Left hindlimb (tissue), 1 donor: Measurements from ENCODE around the gene CFAP100.

Source experiments
- DNase-seq: peaks from one replicate; pipeline ENCODE4 v3.0.0-alpha.2; 2018

CFAP100 gene

DNA sequence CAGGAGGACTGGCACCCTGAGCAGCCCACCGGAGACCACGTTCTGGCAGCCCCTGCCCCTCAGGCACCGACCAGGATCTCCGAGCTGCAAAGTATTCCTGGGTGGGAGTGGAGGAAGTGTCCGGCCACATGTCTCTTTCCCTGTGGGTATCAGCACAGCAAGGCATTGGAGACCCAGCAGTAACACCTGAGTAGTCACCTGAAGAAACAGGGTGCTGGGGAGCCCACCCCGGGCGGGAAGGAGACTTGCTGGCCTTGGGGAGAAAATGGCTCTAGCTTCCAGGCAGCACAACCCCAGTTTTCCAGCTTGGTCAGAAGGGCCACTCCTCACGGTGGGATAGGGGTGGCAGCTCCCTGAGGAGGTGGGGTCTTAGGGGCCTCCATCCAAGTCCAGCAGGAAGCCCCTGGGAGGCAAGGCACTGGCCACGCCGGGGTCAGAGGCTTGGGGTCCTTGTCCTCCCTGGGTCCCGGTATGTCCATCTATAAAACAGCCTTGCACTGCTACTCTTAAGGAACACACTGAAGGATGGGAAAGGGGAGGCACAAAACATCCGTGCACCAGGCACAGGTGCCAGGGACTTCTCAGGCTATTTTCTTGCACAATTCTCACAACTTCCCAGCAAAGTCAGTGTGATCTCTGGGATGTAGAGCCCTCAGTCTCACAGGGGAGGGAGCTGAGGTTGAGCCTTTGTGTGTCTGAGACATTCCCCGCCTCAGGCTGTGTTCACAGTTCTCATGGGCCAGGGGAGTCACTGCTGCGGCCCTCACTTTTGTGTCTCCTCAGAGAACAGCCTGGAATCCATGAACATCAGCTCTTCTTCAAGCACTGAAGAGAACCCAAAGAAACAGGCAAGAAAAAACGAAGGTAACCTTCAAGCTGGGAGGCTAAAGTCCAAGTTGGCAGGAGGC lies 11.9 kb downstream of the CFAP100 start:
- no peak for DNase-seq

DNA sequence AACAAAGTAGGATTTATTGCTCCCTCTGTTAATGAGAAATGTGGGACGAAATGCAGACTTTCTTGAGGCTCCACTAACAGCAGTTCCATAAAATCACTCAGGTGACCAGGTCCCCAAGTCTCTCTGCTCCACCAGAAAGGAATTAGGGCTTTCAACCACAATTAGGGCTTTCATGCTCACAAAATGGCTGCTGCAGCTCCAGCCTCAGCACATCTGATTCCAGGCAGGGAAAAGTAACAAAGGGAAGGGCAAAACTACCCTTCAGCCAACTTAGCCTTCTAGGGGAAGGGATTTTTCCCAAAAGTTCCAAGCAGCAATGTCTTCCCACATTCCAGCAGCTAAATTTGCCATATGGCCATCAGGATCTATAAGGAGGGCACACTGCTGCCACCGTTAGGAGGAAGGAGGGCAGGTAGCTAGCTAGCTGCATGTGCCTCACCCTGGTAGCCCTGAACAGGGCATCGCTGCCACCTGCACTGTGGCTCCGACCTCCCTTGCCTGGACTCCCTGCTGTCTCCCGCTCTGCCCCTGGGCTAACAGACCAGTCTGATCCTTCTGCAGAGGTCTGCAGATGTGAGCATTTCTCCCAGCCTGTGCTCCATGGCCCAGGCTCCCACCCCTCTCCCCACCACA lies 12.8 kb downstream of the CFAP100 start:
- DNase-seq: no peak

DNA sequence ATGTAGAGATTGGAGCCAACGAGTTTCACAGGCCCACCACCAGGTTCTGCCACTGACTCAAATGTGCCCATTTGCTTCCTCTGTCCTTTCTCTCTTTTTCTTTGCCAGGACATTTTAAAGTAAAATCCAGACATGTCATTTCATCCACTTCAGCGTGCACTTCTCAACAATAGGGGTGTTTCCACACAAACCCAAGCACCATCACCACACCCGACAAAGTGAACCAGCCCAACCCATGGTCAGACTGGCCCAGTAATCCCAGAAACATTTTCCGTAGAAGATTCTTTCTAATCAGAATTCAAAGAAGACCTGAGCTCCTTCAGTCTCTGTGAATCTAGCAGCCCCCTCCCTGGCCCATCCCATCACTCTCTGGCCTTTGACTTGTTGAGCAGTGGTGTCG lies 13.4 kb downstream of the CFAP100 start:
- no peak for DNase-seq

DNA sequence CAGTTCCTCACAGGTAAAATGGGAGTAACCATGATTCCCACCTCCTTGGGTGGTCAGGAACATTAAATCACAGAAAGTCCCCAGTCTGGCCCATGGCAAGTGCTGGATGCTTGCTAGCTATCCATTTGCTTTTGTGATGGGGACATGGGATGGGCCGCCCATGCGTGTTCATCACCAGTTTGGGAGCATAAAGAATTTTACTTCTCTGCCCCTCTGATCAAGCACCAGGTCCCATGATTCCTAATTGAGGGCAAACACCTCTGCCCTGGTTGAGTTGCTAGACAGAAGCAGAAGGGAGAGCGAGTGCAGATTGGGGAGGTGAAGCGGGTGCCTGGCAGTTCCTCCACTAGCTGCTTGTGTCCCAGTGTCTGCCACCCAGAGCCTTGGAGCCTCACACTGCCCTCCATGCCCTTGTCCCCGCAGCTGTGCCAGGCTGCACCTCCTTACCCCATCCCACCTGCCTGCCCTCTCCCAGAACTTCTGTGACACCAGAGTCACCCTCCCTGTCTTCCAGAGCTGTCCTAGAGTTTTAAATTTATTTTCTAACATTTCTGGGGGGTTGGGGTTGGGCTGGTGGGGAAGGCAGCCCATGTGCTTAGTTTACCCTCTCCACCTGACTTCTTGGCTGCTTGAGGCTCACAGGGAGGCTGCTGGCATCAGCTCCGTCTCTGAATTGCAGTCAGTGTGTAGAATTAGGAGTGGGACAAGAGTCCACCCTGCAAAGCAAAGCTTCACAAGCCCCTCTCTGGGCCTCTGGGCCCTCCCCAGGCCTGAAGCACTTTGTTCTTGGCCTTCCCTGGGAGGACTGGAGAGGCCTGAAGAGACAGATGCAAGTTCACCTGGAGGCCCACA lies 18.4 kb downstream of the CFAP100 start:
- no peak for DNase-seq

DNA sequence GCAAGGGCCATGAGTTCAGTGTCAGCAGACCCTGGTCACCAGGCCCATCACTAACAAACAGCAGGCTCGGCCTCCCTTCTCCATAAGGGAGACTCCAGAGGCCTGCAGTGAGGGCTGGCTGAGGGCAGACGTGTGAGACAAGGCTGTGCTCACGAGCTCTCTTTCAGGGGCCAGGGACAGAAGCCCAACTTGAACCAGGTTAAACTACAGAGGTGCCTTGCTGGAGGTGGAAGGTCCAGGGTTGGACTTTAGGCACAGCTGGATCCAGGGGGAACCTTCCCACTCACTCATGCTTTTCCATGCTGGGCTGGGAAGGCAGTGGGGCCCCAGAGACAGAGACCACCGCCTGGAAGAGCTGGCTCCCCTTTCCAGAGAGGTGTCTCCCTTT lies 19.0 kb downstream of the CFAP100 start:
- DNase-seq: no peak

DNA sequence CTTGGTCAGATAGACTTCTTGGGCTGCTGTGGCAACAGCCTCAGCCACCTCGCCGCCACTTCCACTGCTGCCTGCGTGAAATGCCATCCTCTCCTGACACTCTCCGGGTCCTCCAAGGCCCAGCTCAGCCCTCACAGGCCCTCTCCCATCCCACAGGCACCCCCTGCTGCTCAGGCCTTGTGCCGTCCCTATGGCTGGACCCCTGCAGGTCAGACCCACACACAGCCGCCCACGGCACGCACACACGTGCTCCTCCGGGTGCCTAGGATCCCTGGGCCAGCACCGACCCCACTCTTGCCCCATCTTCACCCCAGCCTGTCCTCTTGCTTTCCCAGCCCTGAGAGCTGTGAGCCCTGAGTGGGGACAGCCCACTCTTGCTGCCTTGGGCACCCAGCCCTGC lies 19.7 kb downstream of the CFAP100 start:
- no peak for DNase-seq

DNA sequence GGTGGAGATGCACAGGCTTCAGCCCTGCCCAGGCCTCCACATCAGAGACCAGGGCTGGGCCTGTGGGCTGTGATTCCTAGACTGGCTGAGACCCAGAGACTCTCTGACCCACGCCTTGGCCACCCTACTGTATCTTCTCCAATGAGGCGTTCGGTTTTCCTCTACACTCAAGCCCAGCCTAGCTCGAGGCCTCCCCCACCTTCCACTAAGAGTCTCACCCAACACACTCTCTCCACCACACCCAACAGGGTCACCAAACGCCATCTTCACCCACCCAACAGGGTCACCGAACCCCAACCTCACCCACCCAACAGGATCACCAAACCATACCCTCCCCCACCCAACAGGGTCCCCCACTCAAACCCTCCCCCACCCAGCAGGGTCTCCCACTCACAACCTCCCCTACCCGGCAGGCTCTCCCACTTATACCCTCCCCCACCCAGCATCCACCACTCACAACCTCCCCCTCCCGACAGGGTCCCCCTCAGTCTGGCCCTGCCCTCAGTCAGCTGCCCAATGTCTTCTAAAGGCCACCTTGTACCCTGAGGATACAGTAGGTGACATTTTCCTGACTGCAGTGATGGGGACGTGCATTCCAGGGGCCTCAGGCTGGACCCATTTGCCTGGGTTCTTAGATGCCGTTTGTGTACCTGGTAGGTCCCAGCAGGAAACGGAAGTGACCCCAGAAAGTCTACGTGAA lies 20.4 kb downstream of the CFAP100 start:
- DNase-seq: no peak

DNA sequence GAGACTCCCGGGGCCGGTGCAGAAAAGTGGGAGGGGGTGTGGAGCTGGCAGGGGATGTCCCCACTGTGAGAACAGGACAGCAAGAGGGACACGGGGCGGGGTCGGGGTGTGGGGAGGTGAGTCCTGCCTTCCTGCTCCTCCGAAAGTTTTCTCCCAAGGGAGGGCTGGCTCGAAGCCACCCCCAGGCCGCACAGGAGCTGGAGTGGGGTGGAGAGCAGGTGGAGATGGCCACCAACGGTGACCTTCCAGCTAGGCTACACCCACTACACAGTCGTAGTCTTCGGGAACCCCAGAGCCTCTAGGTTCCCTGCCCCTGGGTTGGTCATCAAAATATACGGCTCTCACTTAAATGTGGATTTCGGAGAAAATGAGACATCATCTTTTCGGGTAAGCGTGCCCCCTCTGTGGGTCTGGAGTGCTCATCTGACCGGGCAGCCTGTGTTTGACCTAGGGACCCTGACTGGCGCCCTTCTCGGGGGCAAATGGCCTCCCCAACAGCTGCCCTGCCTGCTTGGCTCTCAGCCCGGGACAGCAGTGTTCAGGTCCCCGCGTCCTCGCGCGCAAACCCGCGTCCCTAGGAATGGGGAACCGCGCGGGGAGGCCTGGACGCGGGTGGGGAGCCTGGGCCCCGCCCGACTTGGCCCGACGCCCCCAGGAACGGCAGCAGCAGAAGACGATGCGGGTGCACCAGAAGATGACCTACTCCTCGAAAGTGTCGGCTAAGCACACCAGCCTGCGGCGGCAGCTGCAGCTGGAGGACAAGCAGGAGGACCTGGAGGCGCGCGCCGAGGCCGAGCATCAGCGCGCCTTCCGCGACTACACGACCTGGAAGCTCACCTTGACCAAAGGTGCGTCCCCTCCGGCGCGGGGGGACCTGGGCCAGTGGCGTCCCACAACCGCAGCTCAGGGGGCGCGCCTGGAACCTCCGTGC lies 21.2 kb downstream of the CFAP100 start:
- no peak for DNase-seq

DNA sequence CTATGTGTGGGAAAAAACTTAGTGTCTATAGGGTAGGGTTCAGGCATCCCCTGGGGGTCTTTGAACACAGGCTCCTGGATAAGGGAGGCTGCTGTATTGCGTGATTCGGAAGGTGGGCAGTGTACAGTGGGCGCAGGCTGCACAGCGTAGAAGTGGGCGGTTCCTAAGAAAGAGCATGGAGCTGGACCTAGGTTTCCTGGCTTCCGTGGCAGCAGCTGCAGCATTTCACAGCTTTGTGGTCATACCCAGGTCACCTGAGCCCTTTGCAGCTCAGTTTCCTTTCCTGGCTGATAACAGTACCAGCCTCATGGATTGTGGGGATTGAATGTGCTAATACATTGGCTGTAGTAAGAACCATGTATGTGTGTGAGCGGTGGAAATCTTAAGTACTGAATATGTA lies 22.2 kb downstream of the CFAP100 start:
- DNase-seq: no peak

DNA sequence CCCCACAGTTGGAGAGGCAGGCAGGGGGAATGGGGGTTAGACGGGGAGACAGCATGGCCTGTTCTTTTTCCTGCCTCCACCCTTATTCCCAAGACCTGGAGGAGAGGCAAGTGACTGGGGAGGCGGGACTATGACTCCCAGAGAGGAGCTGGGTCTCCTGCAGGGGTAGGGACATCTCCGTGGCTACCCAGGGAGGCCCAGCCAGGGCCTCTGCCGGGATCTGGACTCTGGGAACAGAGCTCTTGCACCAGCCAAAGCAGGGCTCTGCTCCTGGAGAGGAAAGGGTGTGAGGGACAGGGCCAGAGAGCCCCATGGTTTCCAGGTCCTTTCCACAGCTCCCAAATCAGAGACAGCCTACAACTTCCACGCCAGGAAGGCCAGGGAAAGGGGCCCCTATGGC lies 22.8 kb downstream of the CFAP100 start:
- DNase-seq: no peak

DNA sequence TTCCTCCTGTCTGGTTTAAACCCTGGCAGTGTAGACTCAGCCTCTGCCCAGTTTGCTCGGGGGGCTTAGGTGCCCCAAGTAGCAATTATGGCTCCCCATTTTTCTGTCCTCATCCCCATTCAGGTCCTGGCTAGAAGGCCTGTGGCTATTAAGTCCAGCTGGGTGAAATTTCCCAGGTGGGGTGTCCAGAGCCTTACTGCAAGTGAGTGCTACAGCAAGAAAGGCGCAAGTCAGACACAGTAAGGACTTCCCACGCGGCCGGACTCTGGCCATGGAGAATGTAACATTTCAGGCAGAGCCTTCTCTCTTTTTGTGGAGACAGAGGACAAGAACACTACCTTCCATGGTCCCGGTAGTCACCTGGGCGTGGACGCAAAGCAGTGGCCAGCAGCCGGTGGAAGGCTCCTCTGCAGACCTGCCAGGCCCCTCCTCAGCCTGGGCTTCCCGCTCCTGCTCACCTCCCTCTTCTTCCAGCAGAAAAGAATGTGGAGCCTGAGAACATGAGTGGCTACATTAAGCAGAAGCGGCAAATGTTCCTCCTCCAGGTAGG lies 23.3 kb downstream of the CFAP100 start:
- no peak for DNase-seq

DNA sequence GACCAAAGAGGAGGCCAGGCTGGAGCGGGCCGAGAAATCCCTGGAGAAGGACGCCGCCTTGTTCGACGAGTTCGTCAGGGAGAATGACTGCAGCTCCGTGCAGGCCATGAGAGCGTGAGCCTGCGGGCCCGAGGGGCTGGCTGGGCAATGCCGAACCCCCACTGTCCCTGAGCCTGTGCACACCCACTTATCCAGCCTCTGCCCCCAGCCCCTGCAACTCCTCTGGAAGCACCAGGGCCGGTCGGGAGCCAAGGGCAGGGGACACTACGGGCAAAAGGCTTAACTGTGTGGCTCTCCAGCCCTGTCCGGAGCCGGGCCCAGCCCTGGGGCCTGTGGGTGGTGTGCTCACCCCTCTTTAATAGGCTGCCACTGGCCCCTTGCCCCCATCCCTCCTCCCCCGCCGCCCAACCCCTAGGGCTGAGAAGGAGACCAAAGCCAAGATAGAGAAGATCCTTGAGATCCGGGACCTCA lies 24.0 kb downstream of the CFAP100 start:
- no peak for DNase-seq

DNA sequence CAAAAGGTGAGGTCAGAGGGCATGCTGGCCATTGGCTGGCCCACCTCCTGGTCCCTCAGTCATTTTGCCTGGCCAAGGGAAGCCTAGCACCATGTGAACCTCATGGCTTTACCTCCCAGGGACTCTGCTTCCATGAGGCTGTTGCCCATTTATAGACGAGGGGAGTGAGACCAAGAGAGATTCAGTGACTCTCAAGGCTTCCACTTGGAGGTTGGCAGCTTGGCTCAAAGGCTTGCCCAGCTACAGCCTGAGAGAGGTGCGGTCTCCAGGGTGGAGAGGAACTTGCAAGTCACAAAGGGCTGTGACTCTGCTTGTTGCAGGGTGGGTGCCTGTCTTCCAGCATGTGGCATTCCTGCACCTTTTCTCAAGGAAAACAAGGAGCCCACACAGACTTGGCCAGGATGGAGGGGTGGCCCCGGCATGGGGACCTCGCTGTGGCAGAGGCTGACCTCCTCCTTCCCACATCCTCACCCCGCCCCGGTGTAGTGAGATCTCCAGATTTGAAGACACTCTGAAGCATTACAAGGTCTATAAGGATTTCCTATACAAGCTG lies 24.5 kb downstream of the CFAP100 start:
- no peak for DNase-seq

DNA sequence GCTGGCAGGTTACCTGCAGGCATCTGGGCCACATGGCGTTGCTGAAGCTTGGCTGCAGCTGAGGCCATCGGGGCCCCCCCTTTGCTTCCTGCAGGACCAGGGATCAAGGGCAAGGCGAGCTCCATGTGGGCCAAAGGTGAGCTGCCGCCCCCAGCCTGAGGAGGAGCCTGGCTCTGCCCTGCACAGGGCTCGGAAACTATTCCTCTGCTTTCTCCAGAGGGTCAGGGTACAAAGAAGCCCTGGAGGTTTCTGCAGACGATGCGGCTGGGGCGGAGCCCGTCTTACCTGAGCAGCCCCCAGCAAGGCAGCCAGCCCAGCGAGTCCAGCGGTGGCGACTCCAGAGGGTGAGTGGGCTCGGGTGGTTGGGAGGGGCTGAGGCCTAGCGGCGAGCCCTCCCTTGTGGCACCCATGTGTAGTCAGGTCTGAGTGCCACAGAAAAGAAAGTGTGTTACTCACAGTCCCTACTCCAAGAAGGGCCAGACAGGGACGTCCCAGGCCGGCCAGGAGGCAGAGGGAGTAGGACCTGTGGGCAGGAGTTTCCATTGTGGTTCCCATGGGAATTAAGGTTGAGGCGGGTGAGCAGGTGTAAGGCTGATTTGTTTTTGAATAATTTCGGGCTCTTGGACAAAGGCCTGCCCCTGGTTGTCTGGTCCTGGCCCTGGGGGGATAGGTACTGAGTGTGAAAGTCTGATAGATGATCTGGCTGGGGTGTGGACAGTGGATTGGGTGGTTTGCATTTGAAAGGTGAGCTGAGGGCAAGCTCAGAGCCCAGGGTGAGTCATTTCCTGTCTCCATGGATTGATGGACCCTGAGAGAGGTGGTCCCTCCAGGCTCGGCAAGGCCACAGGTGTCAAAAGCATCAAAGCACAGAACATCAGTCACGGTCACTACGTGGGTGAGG lies 25.4 kb downstream of the CFAP100 start:
- DNase-seq: no peak

DNA sequence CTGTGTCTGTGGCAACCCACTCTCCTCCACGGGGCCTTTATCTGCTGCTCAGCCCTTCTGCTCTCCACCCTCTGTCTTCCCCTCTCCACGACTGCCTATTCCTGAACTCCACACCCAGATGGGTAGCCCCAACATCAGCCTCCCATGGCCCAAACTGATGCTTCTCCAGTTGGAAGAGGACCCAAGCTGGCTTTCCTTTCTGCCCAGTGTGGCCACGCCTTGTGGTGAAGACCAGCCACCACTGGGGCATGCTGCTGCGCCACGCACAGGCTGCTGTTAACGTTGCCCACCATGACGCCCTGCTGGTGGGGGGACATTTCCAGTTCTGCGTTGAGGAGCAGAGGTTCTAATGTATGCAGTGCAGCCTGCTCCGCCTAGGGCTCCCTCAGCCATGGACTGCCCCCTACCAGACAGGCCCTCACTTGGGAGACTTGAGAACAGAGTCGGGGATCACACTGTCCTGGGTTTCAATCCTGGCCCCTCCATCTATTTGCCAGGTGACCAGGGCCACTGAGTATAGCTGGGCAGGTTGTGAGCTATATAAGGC lies 26.9 kb downstream of the CFAP100 start:
- DNase-seq: no peak

DNA sequence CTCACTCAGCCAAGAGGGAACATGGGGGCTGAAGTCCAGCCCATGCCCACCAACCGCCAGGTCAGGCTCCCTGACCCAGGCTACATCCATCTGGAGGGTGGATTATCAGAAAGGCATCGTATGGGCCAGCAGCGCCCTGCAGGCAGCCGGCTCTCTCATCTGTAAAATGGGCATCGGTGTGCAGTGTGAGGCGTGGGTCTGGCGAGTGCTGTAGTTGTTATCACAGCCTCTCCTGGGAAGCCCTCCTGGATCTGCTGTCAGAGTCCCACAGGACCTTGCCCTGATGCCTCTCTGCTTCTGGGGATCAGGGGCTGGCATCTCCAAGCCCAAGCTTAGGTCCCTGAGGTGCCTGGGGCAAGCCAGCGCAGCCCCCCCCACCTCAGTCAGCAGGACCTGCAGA lies 27.4 kb downstream of the CFAP100 start:
- DNase-seq: no peak

DNA sequence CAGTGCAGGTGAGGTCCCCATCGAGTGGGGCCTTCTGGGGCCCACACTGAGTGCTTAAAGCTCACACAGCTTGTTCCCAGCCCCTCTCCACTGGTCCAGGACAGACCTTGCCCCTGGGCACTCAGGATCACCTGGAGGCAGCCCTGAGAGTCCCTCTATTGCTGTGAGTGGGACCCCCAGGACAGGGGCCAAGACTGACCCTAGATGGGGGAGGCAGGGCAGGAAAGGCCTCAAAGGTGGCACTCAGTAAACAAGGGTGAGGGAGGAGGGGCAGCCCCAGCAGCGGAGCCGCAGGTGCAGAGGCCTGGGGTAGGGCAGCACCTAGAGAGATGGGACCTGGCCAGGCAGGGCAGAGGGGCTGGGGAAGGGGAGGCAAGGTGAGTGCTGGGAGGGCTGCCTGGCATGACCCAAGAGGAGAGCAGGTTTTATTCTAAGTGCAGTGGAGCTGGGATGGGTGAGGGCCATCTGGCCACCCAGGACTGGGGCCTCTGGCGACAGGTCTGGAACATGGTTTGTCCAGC lies 27.9 kb downstream of the CFAP100 start:
- DNase-seq: no peak

DNA sequence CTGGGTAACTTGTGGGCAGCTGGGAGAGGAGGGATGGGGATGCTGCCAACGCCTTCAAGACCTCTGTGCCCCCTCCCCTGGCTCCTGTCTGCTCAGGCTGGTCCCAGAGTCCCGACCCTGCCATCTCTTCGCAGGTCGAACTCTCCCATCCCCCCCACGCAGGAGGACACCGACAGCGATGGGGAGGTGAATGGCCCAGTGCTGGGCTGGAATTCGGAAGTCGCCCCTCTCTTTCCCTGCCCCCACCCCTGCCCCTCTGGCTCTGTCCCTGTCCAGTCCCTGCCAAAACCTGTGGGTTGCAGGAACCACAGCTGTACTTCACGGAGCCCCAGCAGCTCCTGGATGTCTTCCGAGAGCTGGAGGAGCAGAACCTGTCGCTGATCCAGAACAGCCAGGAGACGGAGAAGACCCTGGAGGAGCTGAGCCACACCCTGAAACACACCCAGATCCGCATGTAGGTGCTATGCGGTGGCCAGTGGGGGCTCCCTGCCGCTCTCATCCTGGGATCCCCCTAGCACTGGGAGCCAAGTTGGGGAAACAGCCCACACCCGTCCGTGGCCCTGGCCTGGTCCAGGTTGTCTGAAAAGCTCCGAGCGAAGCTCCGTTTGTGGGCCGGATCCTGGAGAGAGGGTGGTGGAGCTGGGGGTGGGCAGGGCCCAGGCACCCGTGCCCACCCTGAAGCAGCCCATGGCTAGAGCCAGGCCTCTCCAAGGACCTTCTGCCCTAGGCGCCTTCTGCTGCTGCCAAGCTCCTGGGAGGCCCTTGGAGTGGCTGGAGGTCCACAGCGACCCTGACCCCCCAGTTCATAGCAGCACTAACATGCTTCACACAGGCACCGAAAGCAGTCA lies 28.7 kb downstream of the CFAP100 start:
- no peak for DNase-seq
